GM13976 (cell line): ENCODE results near the gene TAF6.

ENCODE experiments used
- DNase-seq: peaks from one replicate; pipeline ENCODE4 v3.0.0; 2012; ENCODE audit warnings: low spot score
- CTCF ChIP-seq: IDR thresholded peaks from 2 replicates; pipeline ENCODE4 v1.5.1; 2012; ENCODE audit warnings: borderline replicate concordance, mild to moderate bottlenecking; ENCODE audit not compliant: insufficient read depth; ENCODE audit errors: extremely low read depth, missing control alignments, control extremely low read depth
- in situ Hi-C: fragments of 300-500 bp; cut with MboI; formaldehyde crosslinking; loops from one replicate; pipeline ENCODE4 v1.12.0; 2022; ENCODE audit warnings: low sequenced_read_pairs, mixed read lengths, inconsistent platforms; ENCODE audit not compliant: unreplicated experiment

TAF6 gene

DNA sequence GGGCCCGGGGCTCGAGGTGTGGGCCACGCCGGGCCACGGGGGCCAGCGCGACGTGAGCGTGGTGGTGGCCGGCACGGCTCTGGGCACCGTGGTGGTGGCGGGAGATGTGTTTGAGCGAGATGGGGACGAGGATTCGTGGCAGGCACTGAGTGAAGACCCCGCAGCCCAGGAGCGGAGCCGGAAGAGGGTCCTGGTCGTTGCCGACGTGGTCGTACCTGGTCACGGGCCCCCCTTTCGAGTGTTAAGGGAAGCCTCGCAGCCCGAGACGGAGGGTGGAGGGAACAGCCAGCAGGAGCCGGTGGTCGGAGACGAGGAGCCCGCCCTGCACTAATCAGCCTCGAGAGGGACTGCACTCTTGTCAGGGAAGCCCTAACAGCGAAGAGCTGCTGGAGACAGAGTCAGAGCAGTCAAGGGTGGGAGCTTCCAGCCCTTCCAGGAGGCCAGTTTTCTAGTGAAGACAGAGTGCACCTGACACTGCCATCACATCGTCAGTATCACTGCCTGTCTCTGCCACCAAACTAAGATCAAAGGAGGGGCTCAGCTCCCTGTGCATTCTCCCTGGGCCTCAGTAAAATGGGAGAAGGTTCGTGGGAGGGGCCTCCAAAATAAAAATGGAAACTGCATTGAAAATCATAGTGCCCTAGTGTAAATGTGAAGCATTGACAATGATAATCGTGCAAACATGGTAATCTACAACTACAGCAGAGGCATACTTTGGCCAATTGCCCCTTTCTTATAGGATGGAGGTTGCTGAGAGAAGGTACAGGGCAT lies 8.9 kb upstream of the TAF6 start:
- no peak for DNase-seq
- in situ Hi-C loops = no loop called here
- TF ChIP-seq CTCF = no peak

DNA sequence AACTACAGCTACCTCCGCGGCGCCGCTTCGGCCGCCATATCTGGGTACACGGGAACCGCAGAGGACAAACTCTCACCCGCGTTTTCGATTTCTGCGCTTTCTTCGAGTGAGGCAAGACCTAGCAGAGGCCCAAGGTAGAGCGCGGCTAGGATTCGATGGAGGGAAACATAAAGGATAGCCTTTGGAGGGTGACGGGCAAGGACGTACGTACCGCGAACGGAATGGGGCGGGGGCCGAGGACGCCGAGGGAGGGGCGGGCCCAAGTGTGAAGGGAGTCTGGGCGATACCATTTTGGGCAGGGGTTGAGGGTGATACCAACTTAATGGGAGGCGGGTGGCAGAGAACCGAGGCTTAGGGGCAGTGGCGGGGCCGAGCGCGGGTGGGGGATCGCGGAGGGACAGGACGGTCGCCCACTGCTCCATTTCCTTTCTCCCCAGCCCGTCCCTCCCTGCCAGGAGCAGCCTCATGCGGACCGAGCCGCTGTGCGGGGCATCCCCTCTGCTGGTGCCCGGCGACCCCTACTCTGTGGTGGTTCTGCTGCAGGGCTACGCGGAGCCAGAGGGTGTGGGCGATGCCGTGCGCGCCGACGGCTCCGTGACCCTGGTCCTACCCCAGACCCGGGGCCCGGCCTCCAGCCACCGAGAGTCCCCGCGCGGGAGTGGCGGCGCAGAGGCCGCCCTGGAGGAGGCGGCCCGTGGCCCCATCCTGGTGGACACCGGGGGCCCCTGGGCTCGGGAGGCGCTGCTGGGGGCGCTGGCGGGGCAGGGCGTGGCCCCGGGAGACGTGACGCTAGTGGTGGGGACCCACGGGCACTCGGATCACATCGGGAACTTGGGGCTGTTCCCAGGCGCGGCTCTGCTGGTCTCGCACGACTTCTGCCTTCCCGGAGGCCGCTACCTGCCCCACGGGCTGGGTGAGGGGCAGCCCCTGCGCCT lies 8.0 kb upstream of the TAF6 start, which contains the start of gene MBLAC1:
Gene MBLAC1, plus strand, starts transcription at position 37 of the 935 bp plus-strand sequence. Its CDS starts 429 bp downstream, at position 466.
- DNase-seq = peak; percentile 93
- in situ Hi-C loops = no loop called here
- no peak for TF ChIP-seq CTCF

DNA sequence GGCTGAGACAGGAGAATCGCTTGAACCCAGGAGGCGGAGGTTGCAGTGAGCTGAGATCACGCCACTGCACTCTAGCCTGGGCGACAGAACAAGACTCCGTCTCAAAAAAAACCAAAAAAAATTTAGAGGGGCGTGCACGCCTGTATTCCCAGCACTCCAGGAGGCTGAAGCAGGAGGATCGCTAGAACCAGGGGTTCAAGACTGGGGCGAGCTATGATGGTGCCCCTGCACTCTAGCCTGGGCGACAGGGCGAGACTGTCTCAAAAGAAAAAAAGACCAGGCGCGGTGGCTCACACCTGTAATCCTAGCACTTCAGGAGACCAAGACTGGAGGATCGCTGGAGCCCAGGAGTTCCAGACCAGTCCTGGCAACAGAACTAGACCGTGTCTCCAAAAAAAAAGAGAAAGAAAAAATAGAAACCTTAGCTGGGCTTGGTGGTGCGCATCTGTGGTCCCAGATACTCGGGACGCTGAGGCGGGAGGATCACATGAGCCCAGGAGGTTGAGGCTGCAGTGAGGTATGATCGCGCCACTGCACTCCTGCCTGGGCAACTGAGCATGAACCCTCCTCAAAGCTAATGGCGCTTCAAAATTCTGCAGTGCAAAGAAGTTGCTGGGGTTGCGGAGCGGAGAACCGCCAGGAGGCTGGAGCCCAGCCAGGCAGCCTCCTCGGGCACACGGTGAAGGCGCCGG lies 7.2 kb upstream of the TAF6 start:
- no peak for TF ChIP-seq CTCF
- in situ Hi-C loops = no loop called here
- DNase-seq = no peak

DNA sequence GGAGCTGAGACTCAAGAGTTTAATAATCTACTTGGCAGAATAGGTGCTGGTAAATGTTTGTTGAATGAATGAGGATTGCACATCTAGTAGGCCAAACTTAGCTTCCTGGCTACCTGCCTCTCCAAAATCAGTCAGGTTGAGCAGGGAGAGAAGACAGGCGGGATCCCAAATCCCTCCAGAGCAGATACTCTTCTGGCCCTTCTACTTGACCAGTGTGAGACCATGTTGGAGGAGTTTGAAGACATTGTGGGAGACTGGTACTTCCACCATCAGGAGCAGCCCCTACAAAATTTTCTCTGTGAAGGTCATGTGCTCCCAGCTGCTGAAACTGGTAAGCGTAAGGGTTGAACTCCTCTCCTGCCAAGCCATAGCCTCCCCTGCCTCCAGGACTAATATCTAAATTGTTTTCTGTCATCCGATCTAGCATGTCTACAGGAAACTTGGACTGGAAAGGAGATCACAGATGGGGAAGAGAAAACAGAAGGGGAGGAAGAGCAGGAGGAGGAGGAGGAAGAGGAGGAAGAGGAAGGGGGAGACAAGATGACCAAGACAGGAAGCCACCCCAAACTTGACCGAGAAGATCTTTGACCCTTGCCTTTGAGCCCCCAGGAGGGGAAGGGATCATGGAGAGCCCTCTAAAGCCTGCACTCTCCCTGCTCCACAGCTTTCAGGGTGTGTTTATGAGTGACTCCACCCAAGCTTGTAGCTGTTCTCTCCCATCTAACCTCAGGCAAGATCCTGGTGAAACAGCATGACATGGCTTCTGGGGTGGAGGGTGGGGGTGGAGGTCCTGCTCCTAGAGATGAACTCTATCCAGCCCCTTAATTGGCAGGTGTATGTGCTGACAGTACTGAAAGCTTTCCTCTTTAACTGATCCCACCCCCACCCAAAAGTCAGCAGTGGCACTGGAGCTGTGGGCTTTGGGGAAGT lies 5.4 kb upstream of the TAF6 start:
- DNase-seq = no peak
- no peak for TF ChIP-seq CTCF
- in situ Hi-C loops = no loop called here

DNA sequence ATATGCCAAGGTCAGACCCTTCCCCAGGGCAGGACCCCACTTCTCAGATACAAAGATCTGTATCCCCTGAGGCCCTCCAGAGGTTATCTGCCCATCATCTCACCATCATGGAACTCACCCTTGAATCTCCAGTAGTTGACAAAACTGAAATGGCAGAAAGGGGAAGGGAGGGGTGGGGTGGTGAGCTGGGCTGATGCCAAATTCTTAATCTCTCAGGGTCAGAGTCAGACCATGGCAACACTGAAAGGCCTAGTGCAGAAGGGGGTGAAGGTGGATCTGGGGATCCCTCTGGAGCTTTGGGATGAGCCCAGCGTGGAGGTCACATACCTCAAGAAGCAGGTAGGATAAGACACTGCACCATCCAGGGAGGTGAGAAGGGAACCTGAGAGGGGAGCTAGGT lies 3.4 kb upstream of the TAF6 start:
- TF ChIP-seq CTCF = no peak
- in situ Hi-C loops = no loop called here
- DNase-seq = no peak

DNA sequence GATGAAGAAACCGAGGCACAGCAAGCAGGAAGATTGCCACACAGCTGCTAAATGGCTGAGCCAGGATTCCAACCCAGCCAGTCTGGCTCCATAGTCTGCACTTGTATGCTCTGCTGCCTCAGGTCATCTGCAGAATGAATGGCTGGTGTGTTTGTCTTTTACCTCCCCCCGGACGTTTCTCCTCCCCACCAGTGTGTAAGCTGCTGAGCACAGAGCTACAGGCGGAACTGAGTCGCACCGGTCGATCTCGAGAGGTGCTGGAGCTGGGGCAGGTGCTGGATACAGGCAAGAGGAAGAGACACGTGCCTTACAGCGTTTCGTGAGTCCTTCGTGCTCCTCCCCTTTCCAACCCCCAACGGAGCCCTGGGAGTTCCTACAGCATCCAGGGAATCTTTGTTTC lies 2.9 kb upstream of the TAF6 start:
- DNase-seq = no peak
- no peak for TF ChIP-seq CTCF
- in situ Hi-C loops = no loop called here
